HG02623 (cell line): ENCODE data around the gene PPWD1.
"Not testable (repeated sequence)": the region's sequence is repeated elsewhere in the genome, so short reads cannot be mapped to it uniquely, and the experiment has no call there.

Experiments used
- ATAC-seq: cut with Tn5 transposase; IDR thresholded peaks from one replicate; pipeline ENCODE4 v1.9.1; 2021; ENCODE audit warnings: moderate library complexity; ENCODE audit not compliant: unreplicated experiment

Gene PPWD1

DNA sequence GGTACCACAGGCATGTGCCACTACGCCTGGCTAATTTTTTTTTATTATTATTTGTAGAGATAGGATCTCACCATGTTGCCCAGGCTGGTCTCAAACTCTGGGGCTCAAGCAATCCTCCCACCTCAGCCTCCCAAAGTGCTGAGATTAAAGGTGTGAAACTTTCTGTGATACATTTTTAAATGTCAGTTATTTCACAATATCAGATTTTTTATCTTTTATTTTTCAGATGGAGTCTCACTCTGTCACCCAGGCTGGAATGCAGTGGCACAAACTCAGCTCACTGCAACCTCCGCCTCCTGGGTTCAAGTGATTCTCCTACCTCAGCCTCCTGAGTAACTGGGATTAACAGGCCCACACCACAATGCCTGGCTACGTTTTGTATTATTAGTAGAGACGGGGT, 58.9 kb downstream of the PPWD1 start:
- ATAC-seq: not testable (repeated sequence)

DNA sequence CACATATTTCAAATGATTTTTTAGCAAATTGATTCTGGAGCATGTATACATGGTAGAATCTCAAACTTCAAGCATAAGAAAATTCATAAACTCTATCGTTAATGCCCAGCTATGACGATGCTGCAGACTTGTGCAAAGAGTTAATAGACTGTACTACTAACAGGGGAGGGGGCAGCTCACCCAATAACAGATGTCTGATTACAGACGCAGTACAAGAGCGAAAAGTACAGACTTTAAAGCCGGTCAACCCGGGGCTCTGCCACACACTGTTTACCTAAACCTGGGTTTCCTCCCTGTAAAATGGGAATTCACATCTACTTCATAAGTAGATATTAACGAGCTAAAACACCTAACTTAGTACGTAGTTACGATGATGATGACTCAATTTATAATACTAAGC, 60.4 kb downstream of the PPWD1 start:
- ATAC-seq: no peak

GRCh38 chr5:65624025-65624570, 61.0 kb downstream of the PPWD1 start, which contains the start of gene TRIM23:
TRIM23 (minus strand) TSS chr5:65624333; CDS start chr5:65624274, 59 bp downstream.
- ATAC-seq: peak; percentile 95

DNA sequence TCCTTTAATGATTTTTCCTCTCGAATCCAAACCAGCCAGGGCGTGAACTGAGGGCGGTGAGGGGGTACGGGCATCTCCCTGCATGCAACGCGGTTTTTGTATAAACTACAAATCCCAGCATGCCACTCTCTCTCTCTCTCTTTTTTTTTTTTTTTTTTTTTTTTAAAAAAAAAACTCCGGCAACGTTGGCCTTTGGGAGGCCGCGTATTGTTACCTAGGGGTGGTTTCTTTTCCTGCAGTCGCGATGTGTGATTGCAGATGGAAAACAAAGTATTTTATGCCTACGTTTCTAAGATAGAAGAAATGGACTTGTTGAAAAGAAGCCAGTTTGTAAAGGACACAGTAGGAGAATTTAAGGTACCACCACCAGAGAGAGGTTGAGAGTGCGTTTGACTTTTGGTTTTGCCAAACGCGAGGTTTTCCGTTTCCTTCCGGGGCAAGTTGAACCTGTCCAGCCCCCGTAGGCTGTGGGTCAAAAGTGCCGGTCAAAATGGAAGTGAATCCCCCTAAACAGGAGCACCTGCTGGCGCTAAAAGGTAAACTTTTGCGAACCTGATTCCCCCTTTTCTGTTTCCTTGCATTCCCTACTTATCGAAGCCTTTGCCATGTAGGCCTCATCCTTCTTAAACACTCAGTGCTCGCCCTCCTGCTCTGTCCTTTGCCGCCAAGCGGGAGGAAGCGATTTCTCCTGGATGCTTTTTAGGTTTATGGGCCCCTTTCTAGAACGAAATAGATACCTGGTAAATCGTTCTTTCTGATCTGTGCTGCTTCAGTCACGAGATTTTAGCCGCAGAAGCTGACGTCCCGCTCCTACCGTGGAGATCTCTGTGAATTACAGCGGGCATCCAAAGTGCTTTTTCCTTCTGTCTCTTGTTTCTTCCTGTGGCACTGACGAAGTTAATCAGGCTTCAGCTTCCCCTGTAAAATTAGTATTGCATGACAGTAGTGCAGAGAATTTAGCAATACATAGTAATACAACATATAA, 61.8 kb downstream of the PPWD1 start, which contains the start of the genes SHLD3 and TRAPPC13:
TSS of gene SHLD3 (plus strand) at position 457 of the 985 bp plus-strand sequence. CDS start 4,561 bp downstream, outside the sequence.
TSS of gene TRAPPC13 (plus strand) at position 457 of the 985 bp plus-strand sequence. CDS start at position 491, 34 bp downstream.
- peak; percentile 72 for ATAC-seq

DNA sequence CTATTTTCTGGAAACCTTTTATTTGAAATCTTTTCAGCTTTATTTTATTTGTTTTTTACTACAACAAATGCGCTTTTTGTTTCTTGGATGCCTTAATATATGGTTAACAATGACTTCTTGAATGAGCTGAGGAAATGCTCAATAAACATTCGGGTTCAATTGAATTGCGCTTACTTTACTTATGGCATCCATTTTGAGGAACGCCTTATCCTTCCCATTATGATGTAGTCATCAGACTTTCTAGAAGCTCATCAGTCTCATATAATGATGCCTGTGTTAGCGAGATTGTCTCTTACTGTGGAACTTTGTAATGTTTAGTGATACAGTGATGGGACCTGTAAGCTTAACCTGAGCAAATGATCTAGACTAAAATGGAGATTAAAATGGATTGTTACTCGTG, 62.6 kb downstream of the PPWD1 start:
- no peak for ATAC-seq

DNA sequence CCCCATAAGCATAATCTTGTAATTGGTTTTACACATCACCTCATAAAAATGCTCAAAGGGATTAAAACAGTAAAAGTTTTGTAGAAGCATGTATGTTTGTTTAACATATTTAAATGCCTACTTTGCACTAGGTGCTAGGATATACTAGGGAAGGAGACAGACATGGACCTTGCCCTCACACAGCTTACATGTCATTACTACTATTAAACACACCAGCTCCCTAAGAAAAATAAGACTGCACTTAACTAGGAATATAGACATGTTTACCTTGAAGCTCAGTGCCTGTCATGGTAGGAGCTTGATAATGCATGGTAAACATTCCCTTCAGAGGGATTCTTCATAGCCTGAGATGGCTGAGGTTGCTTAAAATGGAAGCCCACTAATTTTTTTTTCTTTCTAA, 67.9 kb downstream of the PPWD1 start:
- no peak for ATAC-seq
